Neural cell (in vitro differentiated cells): ENCODE measurements around the gene MAPK8.

Experiments
- EZH2 ChIP-seq: fragments of 200-600, 300-800 bp; shearing (Covaris generic), sonication (generic); IDR thresholded peaks from 2 replicates; pipeline ENCODE4 v1.6.1; 2014; ENCODE audit warnings: antibody characterized with exemption, low read length, borderline replicate concordance, mild to moderate bottlenecking; ENCODE audit not compliant: insufficient read depth, poor library complexity, severe bottlenecking
- POLR2AphosphoS5 ChIP-seq: IDR thresholded peaks from 2 replicates; pipeline ENCODE4 v1.6.1; 2012
- SMC3 ChIP-seq: fragments of 450-650 bp; conservative IDR thresholded peaks from 2 replicates; pipeline ENCODE4 v1.6.1; 2014; ENCODE audit warnings: antibody characterized with exemption, mild to moderate bottlenecking, moderate library complexity; ENCODE audit not compliant: poor library complexity
- TF ChIP-seq, protein P1 (sequence below): fragments of 450-650 bp; IDR thresholded peaks from 2 replicates; pipeline ENCODE4 v1.5.1; 2014; ENCODE audit warnings: antibody characterized with exemption, mild to moderate bottlenecking, moderate library complexity; ENCODE audit not compliant: poor library complexity, severe bottlenecking

GRCh38 chr10:48299066-48299465, 7.4 kb upstream of the MAPK8 start:
- TF ChIP-seq, protein P1, sequence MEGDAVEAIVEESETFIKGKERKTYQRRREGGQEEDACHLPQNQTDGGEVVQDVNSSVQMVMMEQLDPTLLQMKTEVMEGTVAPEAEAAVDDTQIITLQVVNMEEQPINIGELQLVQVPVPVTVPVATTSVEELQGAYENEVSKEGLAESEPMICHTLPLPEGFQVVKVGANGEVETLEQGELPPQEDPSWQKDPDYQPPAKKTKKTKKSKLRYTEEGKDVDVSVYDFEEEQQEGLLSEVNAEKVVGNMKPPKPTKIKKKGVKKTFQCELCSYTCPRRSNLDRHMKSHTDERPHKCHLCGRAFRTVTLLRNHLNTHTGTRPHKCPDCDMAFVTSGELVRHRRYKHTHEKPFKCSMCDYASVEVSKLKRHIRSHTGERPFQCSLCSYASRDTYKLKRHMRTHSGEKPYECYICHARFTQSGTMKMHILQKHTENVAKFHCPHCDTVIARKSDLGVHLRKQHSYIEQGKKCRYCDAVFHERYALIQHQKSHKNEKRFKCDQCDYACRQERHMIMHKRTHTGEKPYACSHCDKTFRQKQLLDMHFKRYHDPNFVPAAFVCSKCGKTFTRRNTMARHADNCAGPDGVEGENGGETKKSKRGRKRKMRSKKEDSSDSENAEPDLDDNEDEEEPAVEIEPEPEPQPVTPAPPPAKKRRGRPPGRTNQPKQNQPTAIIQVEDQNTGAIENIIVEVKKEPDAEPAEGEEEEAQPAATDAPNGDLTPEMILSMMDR = no peak
- TF ChIP-seq POLR2AphosphoS5 = no peak
- no peak for TF ChIP-seq SMC3
- no peak for TF ChIP-seq EZH2
